HEK293 (cell line): Measurements from ENCODE around the gene C11orf21.

Experiments
- CTCF ChIA-PET: fragments of 350-600 bp; formaldehyde crosslinking; extraction: SDS; loops from one replicate; lab custom pipeline; 2021; ENCODE audit warnings: antibody characterized with exemption; lab: Yijun Ruan, JAX
- POLR2A ChIA-PET: fragments of 300-600 bp; formaldehyde crosslinking; extraction: SDS; loops from one replicate; lab custom pipeline; 2020; ENCODE audit warnings: antibody characterized with exemption, inconsistent platforms; lab: Yijun Ruan, JAX
- H3K27ac ChIP-seq: fragments of 200-500 bp; sonication (Bioruptor generic); 2 replicates; pipeline ENCODE4 v1.5.1; 2014; ENCODE audit warnings: low read depth, low read length, control low read depth, inconsistent platforms; ENCODE audit errors: extremely low read depth
- H3K36me3 ChIP-seq, 2 experiments: fragments of 200-500 bp in 1 of 2; sonication (Bioruptor generic) in 1 of 2; 1 replicate in 1 of 2; 2 replicates in 1 of 2; pipeline ENCODE4 v1.5.1; 2014 to 2017; ENCODE audit warnings: inconsistent platforms in 2 of 2, low read length in 2 of 2; ENCODE audit not compliant: control insufficient read depth in 2 of 2, insufficient read depth in 1 of 2
- H3K4me1 ChIP-seq: fragments of 200-500 bp; sonication (Bioruptor generic); 2 replicates; pipeline ENCODE4 v1.5.1; 2014; ENCODE audit warnings: mild to moderate bottlenecking, low read length, inconsistent platforms; ENCODE audit not compliant: control insufficient read depth, insufficient read depth
- H3K4me3 ChIP-seq: 2 replicates; pipeline ENCODE4 v1.5.1; 2011; ENCODE audit warnings: low read depth, mild to moderate bottlenecking, control low read depth, low read length, moderate library complexity
- H3K9me3 ChIP-seq: fragments of 200-500 bp; sonication (Bioruptor generic); 2 replicates; pipeline ENCODE4 v1.5.1; 2014; ENCODE audit warnings: low read depth, low read length, inconsistent platforms; ENCODE audit not compliant: control insufficient read depth, insufficient read depth
- GLIS1 ChIP-seq: fragments of 450-650 bp; formaldehyde crosslinking; IDR thresholded peaks from 2 replicates; pipeline ENCODE4 v1.5.1; 2016; ENCODE audit warnings: missing biosample characterization, missing genetic modification characterization
- ZBTB20 ChIP-seq: fragments of 450-650 bp; formaldehyde crosslinking; IDR thresholded peaks from 2 replicates; pipeline ENCODE4 v1.5.1; 2016; ENCODE audit warnings: missing biosample characterization, missing genetic modification characterization
- ZBTB8A ChIP-seq: fragments of 450-650 bp; formaldehyde crosslinking; IDR thresholded peaks from 2 replicates; pipeline ENCODE4 v1.5.1; 2016; ENCODE audit warnings: missing biosample characterization, missing genetic modification characterization
- ZNF175 ChIP-seq: fragments of 450-650 bp; formaldehyde crosslinking; IDR thresholded peaks from 2 replicates; pipeline ENCODE4 v1.5.1; 2016; ENCODE audit warnings: missing biosample characterization, missing genetic modification characterization
- ZNF37A ChIP-seq: fragments of 450-650 bp; IDR thresholded peaks from 2 replicates; pipeline ENCODE4 v1.5.1; 2018; ENCODE audit warnings: missing biosample characterization, missing genetic modification characterization
- ZNF48 ChIP-seq: fragments of 450-650 bp; formaldehyde crosslinking; IDR thresholded peaks from 2 replicates; pipeline ENCODE4 v1.5.1; 2016; ENCODE audit warnings: missing biosample characterization, missing genetic modification characterization
- ZNF549 ChIP-seq: fragments of 450-650 bp; IDR thresholded peaks from 2 replicates; pipeline ENCODE4 v1.5.1; 2018; ENCODE audit warnings: missing biosample characterization, missing genetic modification characterization, mild to moderate bottlenecking, inconsistent platforms, moderate library complexity
- ZNF76 ChIP-seq: fragments of 450-650 bp; formaldehyde crosslinking; IDR thresholded peaks from 2 replicates; pipeline ENCODE4; 2016; ENCODE audit warnings: low read depth, missing biosample characterization, missing genetic modification characterization, borderline replicate concordance
- ZNF785 ChIP-seq: fragments of 450-650 bp; formaldehyde crosslinking; IDR thresholded peaks from 2 replicates; pipeline ENCODE4 v1.5.1; 2016; ENCODE audit warnings: missing biosample characterization, missing genetic modification characterization
- ZNF843 ChIP-seq: fragments of 450-650 bp; formaldehyde crosslinking; IDR thresholded peaks from 2 replicates; pipeline ENCODE4 v1.5.1; 2016; ENCODE audit warnings: missing biosample characterization, missing genetic modification characterization
- TF ChIP-seq, protein P1 (sequence below): fragments of 450-650 bp; formaldehyde crosslinking; IDR thresholded peaks from 2 replicates; pipeline ENCODE4 v1.5.1; 2016; ENCODE audit warnings: missing biosample characterization, missing genetic modification characterization
- TF ChIP-seq, protein P2 (sequence below): fragments of 450-650 bp; formaldehyde crosslinking; IDR thresholded peaks from 2 replicates; pipeline ENCODE4 v1.5.1; 2016; ENCODE audit warnings: missing biosample characterization, missing genetic modification characterization
- TF ChIP-seq, protein P3 (sequence below): fragments of 450-650 bp; formaldehyde crosslinking; IDR thresholded peaks from 2 replicates; pipeline ENCODE4 v1.5.1; 2016; ENCODE audit warnings: missing biosample characterization, missing genetic modification characterization
- TF ChIP-seq, protein P4 (sequence below): IDR thresholded peaks from 2 replicates; pipeline ENCODE4 v1.6.1; 2011; ENCODE audit warnings: mild to moderate bottlenecking, low read depth, low read length, borderline replicate concordance

The C11orf21 gene

DNA sequence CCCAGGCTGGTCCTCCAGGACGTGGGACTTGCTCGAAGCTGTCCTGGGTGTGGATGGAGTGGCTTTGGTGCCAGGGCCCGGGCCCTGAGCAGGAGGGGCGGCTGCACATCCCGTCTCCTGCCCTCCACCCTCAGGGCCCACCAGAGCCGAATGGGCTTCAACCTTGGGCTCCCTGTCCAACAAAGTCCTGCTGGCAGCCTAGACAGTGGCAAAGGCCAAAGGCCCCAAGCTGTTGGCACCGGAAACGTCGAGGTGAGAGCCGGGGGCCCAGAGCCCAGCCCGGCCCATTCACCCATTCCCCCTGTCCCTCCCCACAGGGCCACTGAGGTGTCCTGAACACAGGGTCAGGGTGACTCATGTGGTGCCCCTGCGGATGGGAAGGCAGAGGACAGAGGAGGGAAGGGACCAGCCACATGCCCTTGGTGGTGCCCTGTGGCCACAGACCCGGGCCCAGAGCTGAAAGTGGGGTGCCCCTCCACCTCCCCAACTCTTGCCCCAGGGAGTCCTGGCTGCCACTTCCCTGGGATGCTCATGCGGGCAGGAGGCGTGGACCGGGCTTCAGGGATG, 9.2 kb upstream of the C11orf21 start (continued):
- TF ChIP-seq, protein P1, sequence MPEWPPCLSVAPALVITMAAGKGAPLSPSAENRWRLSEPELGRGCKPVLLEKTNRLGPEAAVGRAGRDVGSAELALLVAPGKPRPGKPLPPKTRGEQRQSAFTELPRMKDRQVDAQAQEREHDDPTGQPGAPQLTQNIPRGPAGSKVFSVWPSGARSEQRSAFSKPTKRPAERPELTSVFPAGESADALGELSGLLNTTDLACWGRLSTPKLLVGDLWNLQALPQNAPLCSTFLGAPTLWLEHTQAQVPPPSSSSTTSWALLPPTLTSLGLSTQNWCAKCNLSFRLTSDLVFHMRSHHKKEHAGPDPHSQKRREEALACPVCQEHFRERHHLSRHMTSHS (tag by site-specific recombination), result no peak

DNA sequence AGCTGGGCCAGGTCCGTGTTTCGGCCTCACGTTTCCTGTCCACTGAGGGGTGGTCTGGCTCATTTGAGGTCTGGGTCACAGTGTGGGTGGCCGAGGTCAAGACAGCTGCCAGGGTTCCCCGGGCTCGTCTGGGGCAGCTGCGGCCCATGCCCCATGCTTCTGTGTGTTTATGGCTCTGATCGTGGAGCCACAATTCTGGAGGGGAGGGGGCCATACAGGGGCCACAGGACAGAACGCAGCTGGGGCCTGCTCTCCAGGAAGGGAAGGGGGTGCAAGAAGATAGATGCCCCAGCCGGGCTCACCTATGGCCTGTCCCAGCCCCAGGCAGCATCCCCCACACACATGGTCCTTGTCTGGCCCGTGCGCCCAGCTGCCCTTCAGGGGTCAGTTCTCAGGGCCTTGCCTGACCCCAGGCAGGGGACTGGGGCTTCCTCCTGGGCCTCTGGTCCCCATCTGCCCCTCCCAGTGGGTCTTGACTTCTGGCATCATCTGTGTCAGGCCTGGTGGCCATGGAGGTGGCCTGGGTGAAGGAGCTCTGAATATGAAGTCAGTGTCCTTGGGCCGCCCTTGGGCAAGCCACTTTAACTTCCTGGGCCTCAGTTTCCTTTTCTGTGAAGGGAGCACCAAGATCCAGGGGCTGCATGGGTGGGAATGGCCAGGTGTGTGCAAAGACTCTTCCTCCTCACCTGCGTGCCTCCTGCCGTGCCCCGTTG, 8.5 kb upstream of the C11orf21 start:
- TF ChIP-seq ZBTB20 (tag by site-specific recombination) (no peak), ZNF785 (no peak)
- ChIA-PET POLR2A (interaction anchor here (0.5 kb wide), 1 partner anchor 194 kb away, joined by 3 read pairs; no protein-coding TSS in a partner anchor), CTCF (interaction anchor here (0.6 to 6.8 kb wide), 3 partner anchors 110 to 611 kb away, joined by 3 to 47 read pairs (median 5); no protein-coding TSS in a partner anchor)
- peaks cover 2% of the 10 kb centered on the region; the same call in 1 of the 2 replicates for H3K4me1 ChIP-seq
- no peaks in the 10 kb centered on the region for H3K36me3 ChIP-seq
- no peak overlapping the region for H3K27ac ChIP-seq
- H3K9me3 ChIP-seq, result no peaks in the 10 kb centered on the region
- no peak overlapping the region for H3K4me3 ChIP-seq

DNA sequence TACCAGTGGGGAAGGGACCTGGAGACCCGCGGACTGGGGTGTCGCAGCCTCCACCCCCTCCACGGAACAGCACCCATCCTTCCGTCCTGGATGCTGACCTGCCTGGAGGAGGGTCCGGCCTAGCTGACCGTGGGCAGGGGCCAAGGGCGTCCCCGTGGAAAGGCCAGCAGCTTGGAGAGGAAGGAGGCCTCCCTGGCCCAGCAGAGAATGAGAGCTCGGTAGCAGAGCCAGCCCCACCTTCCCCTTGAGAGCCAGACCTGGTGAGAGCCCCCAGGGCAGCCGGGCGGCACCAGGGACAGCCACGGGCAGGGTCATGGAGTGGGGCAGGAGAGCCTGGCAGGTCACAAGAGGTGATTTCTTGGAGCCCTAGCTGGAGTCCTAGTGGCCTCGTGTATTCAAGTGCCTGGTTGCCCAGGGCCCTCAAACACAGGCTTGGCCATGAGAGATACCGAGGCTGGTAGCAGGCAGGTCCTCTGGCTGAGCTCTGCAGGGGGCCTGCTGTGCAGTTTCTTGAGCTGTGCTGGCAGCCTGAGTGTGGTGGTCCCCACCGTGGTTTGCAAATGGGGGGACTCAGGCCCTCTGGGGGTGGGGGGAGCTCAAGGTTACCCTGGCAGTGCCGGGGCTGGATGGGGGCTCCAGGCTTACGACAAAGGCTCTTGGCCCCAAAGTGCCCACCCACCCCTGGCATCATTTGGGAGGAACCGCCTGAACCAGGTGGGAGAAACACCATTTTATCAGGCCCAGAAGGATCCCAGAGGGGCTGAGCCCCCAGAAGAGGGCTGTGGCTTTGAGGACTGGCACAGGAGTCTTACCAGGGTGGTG, 7.7 kb upstream of the C11orf21 start:
- ChIA-PET CTCF (interaction anchor here (0.6 to 6.8 kb wide), 4 partner anchors 110 to 678 kb away, joined by 3 to 47 read pairs (median 4); no protein-coding TSS in a partner anchor), POLR2A (interaction anchor here (0.7 kb wide), 1 partner anchor 91 kb away, joined by 4 read pairs; the partner anchor contains the start of gene TSSC4)
- Histone ChIP-seq H3K4me3 (no peak overlapping the region), H3K27ac (no peak overlapping the region), H3K4me1 (no peaks in the 10 kb centered on the region), H3K36me3 (no peaks in the 10 kb centered on the region), H3K9me3 (no peaks in the 10 kb centered on the region)
- TF ChIP-seq ZNF48, result no peak
- no peak for TF ChIP-seq ZNF76 (tag by site-specific recombination)
- no peak for TF ChIP-seq ZNF37A
- TF ChIP-seq, protein P2, sequence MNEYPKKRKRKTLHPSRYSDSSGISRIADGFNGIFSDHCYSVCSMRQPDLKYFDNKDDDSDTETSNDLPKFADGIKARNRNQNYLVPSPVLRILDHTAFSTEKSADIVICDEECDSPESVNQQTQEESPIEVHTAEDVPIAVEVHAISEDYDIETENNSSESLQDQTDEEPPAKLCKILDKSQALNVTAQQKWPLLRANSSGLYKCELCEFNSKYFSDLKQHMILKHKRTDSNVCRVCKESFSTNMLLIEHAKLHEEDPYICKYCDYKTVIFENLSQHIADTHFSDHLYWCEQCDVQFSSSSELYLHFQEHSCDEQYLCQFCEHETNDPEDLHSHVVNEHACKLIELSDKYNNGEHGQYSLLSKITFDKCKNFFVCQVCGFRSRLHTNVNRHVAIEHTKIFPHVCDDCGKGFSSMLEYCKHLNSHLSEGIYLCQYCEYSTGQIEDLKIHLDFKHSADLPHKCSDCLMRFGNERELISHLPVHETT (tag by site-specific recombination), result no peak
- TF ChIP-seq ZNF549 (tag by site-specific recombination), result no peak
- TF ChIP-seq GLIS1 (tag by site-specific recombination), result no peak
- TF ChIP-seq, protein P3, sequence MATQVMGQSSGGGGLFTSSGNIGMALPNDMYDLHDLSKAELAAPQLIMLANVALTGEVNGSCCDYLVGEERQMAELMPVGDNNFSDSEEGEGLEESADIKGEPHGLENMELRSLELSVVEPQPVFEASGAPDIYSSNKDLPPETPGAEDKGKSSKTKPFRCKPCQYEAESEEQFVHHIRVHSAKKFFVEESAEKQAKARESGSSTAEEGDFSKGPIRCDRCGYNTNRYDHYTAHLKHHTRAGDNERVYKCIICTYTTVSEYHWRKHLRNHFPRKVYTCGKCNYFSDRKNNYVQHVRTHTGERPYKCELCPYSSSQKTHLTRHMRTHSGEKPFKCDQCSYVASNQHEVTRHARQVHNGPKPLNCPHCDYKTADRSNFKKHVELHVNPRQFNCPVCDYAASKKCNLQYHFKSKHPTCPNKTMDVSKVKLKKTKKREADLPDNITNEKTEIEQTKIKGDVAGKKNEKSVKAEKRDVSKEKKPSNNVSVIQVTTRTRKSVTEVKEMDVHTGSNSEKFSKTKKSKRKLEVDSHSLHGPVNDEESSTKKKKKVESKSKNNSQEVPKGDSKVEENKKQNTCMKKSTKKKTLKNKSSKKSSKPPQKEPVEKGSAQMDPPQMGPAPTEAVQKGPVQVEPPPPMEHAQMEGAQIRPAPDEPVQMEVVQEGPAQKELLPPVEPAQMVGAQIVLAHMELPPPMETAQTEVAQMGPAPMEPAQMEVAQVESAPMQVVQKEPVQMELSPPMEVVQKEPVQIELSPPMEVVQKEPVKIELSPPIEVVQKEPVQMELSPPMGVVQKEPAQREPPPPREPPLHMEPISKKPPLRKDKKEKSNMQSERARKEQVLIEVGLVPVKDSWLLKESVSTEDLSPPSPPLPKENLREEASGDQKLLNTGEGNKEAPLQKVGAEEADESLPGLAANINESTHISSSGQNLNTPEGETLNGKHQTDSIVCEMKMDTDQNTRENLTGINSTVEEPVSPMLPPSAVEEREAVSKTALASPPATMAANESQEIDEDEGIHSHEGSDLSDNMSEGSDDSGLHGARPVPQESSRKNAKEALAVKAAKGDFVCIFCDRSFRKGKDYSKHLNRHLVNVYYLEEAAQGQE (tag by site-specific recombination), result no peak
- TF ChIP-seq, protein P4, sequence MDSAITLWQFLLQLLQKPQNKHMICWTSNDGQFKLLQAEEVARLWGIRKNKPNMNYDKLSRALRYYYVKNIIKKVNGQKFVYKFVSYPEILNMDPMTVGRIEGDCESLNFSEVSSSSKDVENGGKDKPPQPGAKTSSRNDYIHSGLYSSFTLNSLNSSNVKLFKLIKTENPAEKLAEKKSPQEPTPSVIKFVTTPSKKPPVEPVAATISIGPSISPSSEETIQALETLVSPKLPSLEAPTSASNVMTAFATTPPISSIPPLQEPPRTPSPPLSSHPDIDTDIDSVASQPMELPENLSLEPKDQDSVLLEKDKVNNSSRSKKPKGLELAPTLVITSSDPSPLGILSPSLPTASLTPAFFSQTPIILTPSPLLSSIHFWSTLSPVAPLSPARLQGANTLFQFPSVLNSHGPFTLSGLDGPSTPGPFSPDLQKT, result no peak
- no peak for TF ChIP-seq ZNF175
- no peak for TF ChIP-seq ZNF843 (tag by site-specific recombination)
- no peak for TF ChIP-seq ZBTB8A (tag by site-specific recombination)
